Stimulated activated CD4-positive, alpha-beta T cell treated with anti-CD3 and anti-CD28 coated beads, Interleukin-1b, Interleukin-23, amount 100 ng/mL, for 48 hours (primary cell): ENCODE results near the gene GXYLT2.
A peak's percentile ranks its signal among the peaks of the same experiment; 100 is the strongest.
"Not testable (repeated sequence)": the region's sequence is repeated elsewhere in the genome, so short reads cannot be mapped to it uniquely, and the experiment has no call there.

Source experiments
- DNase-seq: peaks from one replicate; pipeline ENCODE4 v3.0.0-alpha.2; 2020

GXYLT2 gene

DNA sequence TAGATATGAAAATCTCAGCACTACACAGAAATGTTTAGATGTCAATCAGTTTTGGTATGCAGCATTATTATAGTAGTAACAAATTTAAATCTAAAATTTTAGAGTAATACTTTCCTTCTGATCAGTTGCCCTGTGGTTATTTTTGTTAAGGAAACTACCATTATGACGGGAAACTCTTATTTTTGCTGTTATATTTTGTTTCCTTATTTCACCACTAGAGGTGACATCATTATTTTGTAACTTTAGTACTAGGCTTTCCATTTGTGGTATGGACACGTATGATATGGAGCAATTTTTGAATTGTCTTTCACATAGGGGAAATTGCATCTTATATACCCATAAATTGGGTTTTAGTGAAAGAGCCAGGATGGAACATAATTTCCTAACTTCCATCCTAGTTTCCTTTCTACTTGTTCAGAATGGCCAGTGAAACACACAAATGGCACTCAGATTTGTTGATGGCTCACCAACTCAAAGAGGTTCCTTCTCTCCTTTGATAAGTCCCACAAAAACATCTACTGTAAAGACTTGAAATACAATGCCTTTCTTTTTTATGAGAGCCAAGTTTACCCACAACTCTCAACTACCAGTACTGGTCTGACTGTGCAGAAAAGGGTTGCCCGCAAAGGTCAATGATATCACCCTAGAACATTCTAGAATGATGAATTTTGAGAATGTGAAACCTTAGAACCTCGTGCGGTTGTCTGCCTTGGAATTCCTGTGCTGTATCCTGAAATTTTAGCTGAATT, 89.4 kb downstream of the GXYLT2 start:
- peak; percentile 28 for DNase-seq

DNA sequence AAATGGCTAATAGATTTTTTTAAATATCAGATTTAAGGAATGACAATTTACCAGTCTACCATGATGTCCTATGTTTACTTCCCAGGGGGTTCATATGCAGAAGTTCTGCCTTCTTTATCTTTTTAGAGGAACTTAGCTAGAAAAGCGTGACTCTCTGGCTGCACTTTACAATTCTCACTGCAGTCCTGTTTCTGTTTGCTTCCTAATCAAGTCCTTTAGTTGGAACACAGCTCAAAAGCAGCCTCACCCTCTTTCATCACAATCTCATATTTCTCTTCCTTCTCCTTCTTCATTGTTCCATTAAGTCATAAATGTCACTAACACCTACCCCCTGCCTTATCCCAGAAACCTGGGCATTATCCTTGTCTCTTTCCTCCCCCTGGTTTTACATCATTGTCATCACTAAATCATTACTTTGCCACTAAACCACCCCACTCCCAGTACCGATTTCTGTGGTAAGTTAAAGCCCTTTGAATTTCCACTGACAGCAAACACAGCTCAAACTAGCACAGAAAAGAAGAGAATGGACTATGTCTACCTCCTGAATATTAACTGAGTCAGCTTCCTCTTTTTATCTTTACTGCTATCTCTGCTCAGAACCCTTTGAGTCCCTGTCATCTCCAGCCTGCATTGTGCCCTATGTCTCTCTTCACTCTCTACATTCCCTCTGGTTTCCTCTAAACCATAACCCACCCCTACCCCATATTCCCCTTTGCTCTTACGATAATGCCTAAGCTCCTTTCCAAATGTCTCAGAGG, 94.9 kb downstream of the GXYLT2 start:
- no peak for DNase-seq

DNA sequence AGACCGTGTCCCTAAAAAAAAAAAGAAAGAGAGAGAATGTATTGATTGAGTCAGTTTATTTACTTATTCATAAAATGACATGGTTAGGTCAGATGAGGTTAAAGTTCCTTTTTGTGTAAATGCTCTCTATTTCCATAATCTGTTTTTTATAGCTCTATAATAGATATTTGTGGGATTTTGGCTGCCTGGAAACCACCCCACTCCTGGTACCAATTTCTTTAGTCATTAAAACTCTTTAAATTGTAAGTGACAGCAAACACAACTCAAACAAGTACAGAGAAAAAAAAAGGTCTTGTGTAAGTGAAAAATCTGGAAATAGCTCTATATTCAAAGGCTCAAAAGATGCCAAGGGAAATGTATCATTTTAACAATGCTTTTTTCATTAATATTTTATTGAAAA, 97.7 kb downstream of the GXYLT2 start:
- DNase-seq: no peak

DNA sequence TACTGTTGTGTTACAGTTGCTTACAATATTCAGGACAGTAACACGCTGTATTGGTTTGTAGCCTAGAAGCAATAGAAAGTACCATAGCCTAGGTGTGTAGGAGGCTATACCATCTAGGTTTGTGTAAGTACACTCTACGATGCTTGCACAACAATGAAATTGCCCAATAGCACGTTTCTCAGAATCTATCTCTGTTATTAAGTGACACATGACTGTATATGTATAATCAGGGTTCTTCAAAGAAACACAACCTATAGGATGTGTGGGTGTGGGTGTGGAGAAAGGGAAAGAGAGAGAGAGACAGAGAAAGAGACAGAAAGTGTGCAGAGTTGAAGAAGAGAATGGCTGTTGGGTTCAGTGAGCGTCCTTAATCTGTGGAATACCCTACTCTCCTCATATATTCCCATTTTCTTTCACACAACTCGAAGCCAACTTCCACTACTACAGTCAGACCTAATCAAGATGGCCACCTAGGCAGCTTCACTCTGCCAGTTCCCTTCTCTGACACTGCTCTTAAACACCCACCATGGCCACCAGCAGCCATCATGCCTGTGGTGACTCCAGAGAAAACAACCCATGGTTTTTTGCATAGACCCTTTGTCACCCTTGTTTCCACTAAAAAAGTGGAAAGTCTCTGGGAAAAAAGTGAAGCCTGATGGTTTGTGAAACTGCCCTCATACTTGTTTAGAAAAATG, 103.0 kb downstream of the GXYLT2 start:
- DNase-seq: no peak

DNA sequence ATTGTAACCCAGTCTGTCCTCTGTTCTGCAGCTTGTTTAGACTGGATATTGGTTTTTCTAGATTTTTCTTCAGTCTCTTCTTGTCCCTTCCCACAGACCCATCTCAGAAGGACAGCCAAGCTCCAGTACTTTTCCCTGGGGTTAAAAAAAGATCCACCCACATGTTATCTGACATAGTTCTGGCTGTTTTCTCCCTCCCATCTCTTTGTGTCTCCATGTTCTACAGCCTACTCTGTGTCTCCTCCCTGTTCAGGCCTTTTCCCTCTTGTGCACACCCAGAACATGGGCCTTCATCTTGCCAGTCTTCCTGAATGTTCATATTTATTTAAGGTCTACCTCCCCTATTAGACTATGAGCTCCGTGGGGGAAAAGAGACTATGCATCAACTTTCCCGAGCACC, 103.7 kb downstream of the GXYLT2 start:
- DNase-seq: no peak

DNA sequence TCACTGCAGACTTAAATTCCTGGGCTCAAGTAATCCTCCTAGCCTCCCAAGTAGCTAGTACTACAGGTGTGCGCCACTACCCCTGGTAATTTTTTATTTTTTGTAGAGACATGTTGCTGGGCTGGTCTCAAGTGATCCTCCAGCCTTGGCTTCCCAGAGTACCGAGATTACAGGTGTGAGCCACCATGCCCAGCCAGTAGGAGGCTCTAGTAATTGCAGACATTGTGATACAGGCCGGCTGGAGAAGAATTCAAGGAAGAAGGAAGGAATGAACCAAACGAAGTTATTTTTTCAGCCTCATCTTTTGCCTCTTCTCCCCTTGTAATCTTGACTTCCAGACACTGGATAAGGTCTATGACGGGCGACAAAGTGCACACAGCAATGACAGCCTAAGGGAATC, 105.5 kb downstream of the GXYLT2 start:
- DNase-seq: no peak

DNA sequence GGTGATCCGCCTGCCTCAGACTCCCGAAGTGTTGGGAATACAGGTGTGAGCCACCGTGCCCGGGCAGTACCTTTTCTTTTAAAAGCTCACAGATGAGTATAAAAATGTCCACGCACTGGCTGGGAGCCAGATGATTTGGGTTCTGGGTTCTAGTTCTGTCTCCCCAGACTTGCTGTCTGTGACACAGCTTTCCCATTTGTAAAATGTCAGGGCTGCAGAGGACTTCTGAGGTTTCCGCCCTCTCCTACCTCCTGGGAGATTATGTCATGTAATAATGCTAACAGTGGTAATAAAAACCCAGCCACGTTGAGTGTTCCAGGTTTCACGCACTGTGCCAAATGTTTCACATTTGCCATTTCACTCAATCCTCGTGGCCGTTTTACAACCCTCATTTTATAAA, 107.5 kb downstream of the GXYLT2 start:
- DNase-seq: no peak

DNA sequence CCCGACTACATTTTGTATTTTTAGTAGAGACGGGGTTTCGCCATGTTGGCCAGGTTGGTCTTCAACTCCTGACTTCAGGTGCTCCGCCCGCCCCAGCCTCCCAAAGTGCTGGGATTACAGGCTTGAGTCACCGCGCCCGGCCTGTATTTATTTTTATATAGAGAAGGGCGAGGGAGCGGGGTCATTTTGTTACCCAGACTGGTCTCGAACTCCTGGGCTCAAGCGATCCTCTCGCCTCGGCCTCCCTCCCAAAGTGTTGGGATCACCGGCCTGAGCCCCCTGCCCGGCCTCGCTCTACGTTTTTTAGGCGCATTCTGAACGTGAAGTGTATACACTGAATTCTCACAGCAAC, 108.3 kb downstream of the GXYLT2 start:
- DNase-seq: no peak

DNA sequence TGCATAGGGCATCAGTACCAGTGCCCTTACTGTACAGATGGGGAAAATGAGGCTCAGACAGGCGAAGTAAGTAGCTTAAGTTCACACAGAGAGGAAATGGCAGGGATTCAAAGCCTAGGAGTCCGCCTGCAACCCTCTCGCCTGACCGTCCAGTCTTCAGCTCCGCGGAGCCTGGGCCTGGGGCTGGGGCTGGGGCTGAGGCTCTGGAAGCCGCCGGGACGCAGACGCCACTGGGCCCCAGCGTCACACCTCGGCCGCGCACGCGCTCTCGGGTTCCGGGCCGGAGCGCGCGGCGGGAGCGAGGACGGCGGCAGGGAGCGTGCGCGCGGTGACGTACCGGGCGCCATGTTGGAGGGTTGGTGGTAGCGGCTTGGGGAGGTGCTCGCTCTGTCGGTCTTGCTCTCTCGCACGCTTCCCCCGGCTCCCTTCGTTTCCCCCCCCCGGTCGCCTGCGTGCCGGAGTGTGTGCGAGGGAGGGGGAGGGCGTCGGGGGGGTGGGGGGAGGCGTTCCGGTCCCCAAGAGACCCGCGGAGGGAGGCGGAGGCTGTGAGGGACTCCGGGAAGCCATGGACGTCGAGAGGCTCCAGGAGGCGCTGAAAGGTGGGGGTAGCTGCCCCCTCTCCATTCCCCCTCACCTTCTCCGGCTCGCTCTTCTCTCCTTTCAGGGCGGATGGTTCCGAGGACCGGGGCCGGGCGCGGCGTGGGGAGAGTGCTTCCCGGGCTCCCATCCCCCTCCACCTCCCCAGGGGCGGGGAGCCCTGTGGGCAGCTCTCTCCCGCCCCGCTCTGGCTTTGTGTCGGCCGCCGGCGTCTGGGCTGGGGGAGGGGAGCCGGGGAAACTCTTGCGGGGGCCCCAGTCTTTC, 108.9 kb downstream of the GXYLT2 start, which contains the start of gene PPP4R2:
Gene PPP4R2 (plus strand): TSS at position 339 of the 861 bp plus-strand sequence. CDS start 227 bp downstream, at position 566.
- DNase-seq: peak; percentile 91

DNA sequence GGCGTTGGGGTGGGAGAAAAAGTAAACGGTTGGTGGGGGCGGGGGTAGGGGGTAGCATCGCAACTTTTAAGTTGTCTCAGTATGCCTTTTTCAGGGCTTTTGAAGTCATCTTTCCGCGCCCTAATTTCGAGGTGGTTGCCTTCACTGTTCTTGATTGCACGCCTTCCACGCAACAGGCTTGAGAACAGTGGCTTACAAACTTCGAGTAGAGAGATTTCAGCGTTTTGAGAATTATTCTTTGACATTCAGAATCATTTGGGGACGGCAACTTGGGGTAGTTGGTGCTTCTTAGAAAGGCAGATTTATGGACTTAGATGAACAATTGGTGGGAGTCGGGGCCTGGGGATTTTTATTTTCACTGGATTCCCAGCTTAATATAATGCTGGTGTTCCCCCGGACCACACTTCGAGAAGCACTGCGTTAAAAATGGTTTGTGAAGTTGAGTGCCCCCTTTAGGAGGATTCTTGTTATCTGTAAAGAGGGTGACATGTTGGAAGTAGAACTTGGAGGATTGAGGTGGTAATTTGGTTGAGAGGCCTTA, 109.6 kb downstream of the GXYLT2 start:
- peak; percentile 56 for DNase-seq

DNA sequence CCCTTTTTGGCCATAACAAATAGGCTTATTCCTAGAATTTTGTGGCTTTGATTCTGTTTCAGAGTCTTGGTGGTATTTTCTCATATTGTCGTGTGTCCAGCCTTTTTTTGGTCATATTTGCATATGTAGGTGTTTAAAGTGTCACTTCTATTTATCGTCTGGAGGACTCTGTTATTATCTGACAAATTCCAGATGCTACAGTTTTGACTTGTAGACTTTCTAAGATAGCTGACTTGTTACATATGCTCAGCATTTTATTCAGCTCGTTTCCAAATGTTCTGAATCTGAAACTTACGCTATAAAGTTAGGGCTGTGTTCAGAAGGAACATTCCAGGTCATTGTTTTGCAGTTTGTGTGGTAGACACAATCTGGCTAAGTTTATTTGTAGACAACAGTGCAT, 110.6 kb downstream of the GXYLT2 start:
- DNase-seq: no peak

DNA sequence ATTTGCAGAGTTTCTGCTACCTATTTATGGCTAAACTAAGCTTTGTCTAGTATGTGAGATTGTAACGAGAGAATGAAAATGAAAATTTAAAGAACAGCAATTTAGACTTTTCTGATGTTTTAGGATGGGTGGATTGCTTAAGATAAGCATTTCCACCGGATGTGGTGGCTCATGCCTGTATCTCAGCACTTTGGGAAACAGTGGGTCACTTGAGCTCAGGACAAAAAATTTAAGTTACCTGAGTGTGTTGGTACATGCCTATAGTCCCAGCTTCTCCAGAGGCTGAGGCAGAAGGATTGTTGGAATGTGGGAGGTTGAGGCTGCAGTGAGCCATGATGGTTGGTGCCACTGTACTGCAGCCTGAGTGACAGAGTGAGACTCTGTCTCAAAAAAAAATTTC, 112.1 kb downstream of the GXYLT2 start:
- DNase-seq: no peak

DNA sequence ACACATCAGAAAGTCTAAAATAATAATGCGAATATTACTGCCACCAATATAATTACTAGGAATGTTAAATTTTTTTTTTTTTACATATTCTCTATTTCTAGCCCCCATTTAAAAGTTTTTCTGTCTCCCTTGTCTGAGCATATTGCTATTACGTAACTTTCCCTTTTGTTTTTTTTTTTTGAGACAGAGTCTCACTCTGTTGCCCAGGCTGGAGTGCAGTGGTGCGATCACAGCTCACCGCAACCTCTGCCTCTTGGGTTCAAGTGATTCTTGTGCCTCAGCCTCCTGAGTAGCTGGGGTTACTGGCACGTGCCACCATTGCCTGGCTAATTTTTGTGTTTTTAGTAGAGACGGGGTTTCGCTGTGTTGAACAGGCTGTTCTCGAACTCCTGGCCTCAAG, 115.2 kb downstream of the GXYLT2 start:
- not testable (repeated sequence) for DNase-seq

DNA sequence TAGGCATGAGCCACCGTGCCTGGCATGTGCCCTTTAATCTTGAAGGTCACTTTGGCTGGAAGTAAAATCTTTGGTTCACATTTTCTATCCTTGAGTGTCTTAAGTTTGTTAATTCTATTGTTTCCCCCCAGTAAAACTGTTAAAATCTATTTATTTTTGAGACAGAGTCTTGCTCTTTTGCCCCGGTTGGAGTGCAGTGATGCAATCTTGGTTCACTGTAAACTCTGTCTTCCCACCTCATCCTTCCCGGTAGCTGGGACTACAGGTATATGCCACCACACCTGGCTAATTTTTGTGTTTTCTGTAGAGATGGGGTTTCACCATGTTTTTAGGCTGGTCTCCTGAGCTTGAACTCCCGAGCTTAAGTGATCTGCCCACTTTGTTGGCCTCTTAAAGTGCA, 116.5 kb downstream of the GXYLT2 start:
- DNase-seq: no peak

DNA sequence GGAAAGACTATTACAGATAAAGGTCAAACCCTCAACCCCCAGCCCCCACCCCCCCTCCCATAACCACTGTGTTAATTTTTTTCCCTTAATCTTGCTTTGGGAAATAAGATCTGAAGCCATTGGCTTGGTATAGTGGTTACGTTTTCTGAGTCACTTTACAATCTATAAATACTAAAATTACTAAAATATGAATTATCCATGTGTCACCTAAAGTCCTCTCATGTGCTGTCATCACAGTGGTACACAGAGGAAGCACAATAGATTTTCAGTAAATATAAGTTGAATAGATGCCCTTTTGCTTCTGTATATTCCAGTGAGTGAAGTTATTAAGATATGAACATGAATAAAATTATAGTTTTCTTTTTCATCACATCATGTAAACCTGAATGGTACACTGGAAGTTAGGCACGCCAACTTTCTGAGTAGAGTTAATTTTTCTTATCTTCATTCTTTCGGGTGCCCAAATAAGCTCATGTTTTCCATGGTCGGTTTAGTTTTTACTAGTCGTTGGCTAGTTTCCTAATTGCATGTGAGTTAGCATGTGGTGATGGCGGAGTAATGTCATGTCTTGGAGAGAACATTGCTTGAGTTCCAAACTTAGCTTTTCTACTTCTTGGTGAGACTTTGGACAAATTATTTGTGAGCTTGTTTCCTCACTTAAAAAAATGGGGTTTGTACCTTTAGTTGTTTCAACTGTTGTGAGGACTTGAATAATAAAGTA, 120.3 kb downstream of the GXYLT2 start:
- no peak for DNase-seq

DNA sequence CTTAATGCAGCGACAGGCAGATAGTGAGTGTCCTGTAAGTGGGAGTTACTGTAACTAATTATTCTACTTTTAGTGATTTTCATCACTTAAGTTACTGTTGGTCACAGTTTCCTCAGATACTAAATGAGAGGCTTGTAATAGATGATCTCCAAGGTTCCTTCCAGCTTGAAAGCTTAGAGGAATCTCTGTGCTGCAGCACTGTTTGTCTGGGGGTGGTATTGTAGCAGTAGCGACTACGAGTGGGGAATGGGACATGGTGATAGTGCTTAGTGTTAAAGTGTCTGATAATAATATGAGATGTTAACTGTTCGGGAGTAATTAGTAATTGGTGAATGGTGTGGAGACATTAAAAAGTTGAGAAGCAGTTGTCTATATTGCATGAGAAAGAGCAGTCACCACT, 121.2 kb downstream of the GXYLT2 start:
- no peak for DNase-seq

DNA sequence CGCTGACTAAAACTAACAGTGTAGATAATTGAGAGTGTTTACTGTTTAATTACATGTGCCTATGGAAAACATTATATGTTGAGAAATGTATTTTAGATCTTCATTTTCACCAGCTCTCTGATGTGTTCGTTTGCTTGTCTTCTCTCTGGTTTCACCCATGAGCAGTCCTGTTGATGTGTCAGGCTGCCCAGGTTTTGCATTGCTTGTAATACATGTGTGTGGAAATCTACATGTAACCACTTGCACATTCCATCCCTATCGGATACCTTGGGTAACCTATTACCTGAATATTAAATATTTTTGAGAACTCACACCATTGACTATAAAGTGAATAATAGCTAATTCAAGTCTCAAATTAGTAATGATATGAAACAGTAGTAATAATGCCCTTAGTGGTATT, 121.9 kb downstream of the GXYLT2 start:
- DNase-seq: no peak

DNA sequence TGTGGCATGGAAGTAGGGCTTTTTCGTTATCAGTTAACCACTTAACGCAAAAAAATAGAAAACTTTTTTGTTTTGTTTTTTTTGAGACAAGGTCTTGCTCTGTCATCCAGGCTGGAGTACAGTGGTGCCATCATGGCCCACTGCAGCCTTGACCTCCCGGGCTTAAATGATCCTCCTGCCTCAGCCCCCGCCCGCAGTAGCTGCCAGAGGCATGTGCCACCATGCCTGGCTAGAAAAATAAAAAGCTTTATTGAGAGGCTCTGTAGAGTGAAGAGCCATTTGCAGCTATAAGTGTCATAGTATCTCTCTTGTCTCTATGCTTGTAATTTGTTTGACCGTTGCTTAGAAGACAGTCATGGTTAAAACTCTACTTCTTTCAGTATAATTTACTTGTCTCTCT, 122.3 kb downstream of the GXYLT2 start:
- no peak for DNase-seq

DNA sequence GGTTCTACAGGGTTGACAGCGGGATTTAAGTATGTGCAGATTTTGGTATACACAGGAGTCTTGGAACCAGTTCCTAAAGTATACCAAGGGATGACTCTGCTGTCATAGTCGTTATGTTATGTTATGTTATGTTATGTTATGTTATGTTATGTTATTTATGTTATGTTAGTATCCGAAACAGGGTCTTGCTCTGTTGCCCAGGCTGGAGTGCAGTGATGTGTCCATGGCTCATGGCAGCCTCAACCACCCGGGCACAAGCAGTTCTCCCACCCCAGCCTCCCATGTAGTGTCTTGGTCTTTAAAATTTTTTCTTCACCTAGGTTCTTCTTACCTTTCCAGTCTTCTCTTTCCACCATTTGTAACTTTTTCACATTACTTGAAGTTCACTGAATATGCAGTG, 130.5 kb downstream of the GXYLT2 start:
- no peak for DNase-seq

DNA sequence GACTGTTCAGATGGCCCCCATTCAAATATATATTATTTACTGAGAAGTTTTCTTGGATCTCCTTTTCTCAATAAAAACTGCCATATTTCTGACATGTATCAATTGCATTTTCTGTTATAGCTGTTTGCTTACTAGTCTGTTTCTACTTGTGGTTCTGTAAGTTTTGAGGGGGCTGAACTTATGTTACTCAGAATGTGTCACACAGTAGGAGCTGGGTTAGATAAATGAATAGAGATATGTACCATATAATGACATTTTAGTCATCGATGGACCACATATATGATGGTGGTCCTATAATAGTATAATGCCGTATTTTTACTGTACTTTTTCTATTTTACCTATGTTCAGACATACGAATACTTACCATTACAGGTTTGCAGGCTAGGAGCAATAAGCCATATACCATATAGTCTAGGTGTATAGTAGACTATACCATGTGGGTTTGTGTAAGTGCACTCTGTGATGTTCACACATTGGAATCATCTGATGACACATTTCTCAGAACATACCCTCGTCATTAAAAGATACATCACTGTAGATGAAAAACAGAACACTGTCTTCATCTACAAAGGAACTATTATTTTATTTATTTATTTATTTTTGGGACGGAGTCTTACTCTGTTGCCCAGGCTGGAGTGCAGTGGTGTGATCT, 131.1 kb downstream of the GXYLT2 start:
- DNase-seq: no peak

DNA sequence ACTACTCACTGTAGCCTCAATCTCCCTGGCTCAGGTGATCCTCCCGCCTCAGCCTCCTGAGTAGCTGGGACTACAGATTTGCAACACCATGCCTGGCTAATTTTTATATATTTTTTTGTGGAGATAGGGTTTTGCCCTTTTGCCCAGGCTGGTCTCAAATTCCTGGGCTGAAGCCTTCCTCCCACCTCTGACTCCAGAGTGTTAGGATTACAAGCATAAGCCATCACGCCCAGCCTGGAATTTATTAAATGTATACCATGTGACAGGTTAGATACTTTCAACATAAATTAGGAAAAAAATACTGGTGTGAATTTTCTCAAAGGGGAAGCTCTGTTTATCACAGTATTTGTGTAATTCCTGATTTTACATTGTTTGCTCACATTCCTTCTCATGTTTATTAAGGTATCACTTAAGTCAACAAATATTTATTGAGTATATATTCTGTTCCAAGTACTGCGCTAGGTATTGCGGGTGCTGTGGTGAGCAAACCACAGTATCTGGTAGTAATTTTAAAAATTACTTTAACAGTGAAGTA, 133.5 kb downstream of the GXYLT2 start:
- no peak for DNase-seq
